SK-N-MC (cell line): ENCODE measurements around the gene FLCN.

Experiments used
- EZH2 ChIP-seq: fragments of 200-600 bp; sonication (generic); IDR thresholded peaks from one replicate; pipeline ENCODE4 v1.6.1; 2017; ENCODE audit warnings: antibody characterized with exemption
- FOXP2 ChIP-seq: optimal IDR thresholded peaks from 2 replicates; pipeline ENCODE3; 2011; ENCODE audit warnings: mild to moderate bottlenecking, moderate library complexity; ENCODE audit not compliant: insufficient read depth; ENCODE audit errors: extremely low read length, control extremely low read depth
- POLR2AphosphoS5 ChIP-seq: IDR thresholded peaks from 2 replicates; pipeline ENCODE4 v1.6.1; 2012; ENCODE audit warnings: mild to moderate bottlenecking, low read depth, low read length, borderline replicate concordance

GRCh38 chr17:17168401-17168800 lies 68.6 kb downstream of the FLCN start:
- TF ChIP-seq POLR2AphosphoS5: no peak
- TF ChIP-seq EZH2: no peak
- TF ChIP-seq FOXP2: no peak
